GM21360 (cell line): ENCODE data around the gene SLC6A6.

Experiments
- ATAC-seq: cut with Tn5 transposase; IDR thresholded peaks from one replicate; pipeline ENCODE4 v1.9.1; 2021; ENCODE audit warnings: mild to moderate bottlenecking, moderate library complexity; ENCODE audit not compliant: unreplicated experiment

The SLC6A6 gene

GRCh38 chr3:14371573-14372474 is 30.6 kb upstream of the SLC6A6 start:
- ATAC-seq: no peak

DNA sequence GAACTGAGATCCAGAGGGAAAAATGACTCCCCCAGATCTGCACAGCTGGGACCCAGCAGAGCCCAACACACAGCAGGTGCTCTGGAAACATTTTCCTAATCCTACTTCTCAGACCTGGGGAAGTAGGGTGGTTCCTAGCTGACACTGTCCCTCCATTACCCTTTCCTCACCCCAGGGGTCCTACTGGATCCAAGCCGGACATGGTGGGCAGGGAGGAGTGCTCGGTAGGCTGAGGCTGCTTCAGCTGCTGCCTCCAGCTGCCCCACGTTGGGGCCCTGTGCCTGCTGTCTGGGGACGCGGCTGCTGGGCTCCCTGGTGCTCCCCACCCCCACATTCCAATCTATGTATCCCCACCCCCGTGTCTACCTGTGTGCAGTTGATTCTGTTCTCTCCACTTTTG is 29.8 kb upstream of the SLC6A6 start:
- no peak for ATAC-seq

- no peak for ATAC-seq
Measured at GRCh38 chr3:14373753-14374376, 28.5 kb upstream of the SLC6A6 start.

- ATAC-seq: no peak
Measured at GRCh38 chr3:14374444-14374883, 27.9 kb upstream of the SLC6A6 start.

- ATAC-seq: no peak
Measured at GRCh38 chr3:14375192-14375591, 27.2 kb upstream of the SLC6A6 start.

DNA sequence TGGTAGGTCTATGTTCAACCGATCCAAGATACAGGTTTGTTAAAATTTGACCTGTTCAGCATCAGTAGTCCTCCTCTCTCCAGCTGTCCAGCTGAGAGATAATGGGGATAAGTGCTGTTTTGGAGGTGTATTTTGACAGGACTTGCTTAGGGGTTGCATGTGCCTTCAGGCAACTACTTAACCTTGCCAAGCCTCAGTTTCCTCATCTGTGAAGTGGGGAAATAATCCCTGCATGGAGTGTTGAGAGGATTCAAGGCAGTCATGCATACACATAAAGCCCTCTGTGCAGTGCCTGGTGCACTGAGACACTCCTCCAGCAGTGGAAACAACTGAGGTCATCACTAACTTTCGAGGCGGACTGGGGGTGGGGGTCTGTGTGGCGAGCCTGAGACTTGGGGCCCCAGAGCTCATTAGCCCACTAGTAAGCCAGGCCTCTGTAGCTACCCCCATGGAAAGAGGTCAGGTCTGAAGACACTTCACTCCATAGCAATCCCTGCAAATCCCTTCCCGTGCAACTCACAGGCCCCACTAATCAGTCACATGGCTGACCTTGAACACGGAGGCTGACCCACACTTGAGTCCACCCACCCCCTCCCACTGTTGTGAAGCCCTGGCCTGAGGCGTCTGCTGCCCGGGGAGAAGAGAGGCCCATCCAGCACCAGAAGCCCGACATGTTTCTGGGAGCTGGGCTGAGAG is 25.9 kb upstream of the SLC6A6 start:
- ATAC-seq: no peak

DNA sequence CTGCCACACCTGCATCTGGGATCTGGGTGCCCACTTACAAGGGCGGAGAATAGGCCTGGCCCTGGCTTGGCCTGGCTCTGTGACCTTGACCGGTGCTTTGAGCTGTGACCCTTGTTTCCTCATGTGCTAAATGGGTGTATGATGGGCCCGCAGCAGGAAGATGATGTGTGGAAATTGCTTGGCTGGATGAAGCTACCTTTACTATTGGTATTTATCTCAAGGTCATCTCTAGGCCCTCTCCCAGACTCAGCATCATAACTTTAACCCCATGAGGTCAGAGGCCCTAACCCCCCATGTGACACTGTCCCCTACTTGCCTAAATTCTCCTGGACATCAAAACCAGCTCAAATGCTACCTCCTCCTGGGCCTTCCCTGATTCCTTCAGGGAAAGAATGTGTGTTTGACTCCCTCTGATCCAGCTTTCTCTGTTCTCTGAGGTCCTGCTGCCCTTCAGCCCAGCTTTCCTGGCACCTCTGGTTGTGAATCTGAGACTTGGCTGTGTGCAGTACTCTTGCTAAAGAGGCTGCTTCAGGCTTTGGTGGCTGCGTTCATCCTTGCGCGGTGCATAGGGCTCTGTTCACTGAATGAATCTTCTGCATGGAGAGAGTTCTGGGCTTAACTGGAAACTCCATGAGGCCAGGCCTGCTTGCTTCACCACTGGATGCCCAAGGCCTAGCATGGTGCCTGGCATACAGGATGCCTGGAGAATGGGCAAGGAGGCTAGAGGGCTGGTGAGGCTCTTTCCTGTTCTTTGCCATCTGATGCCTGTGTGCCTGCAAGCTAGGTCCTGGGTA is 25.2 kb upstream of the SLC6A6 start:
- ATAC-seq: no peak

- no peak for ATAC-seq
Measured at GRCh38 chr3:14377838-14378169, 24.6 kb upstream of the SLC6A6 start.

DNA sequence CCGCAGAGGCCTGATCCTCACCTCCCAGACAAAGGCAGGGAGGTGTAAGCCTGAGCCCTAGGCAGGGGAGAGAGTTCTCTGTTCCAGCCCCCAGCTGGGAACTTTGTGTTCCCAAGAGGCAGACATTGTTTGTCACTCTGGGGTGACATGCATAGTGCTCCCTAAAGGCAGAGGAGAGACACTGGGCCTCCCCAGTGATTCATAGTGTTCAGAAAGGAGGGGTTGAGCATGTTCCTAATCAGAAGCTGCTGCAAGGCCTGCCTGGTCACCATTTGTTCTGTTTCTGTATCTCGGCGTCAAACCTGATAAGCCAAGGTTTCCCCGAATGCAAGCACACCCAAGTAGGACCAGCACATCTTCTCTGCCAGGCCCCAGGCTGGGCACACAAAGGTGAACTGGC is 24.0 kb upstream of the SLC6A6 start:
- ATAC-seq: no peak

DNA sequence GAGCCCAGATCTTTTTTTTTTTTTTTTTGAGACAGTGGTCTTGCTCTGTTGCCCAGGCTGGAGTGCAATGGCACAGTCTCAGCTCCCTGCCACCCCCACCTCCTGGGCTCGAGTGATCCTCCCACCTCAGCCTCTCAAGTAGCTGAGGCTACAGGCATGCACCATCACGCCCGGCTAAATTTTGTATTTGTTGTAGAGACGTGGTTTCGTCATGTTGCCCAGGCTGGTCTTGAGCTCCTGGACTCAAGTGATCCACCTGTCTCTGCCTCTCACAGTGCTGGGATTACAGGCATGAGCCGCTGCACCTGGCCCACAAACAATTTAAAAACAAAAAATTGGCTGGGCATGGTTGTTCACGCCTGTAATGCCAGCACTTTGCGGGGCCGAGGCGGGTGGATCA is 22.6 kb upstream of the SLC6A6 start:
- ATAC-seq: no peak

GRCh38 chr3:14386254-14386653 is 16.2 kb upstream of the SLC6A6 start:
- no peak for ATAC-seq

DNA sequence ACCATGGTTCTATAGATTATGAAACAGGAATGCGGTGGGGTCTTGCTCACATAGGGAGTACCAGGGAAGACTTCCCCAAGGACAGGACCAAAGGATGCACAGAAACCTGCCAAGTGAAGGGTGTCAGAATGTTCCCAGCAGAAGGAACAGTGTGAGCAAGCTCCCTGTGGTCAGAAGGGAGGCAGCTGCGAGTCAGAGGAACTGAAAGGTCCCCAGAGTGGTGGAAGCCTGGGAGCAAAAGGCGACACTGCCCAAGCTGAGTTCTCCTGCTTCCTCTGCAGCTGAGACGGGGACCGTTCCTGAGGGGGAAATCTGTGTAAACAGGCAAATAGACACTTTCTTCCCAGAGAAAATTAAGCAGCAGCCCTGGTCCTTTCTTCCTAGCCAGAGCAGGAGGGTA is 14.2 kb upstream of the SLC6A6 start:
- no peak for ATAC-seq

DNA sequence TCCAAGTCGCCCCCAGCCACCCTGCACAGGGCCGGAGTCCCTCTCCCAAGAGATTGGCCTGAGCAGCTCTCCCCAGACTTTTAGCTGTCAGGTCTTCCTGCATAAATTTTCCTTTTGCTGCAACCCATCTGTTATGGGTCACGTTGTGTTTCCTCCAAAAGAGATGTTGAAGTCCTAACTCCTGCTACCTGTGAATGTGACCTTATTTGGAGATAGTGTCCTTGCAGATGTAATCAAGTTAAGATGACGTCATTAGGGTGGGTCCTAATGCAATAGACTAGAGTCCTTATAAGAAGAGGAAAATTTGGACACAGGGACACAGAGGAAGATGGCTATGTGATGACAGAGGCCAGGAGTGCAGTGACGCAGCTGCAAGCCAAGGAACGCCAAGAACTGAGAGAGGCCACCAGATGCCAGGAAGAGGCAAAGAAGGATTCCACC is 13.2 kb upstream of the SLC6A6 start:
- no peak for ATAC-seq

DNA sequence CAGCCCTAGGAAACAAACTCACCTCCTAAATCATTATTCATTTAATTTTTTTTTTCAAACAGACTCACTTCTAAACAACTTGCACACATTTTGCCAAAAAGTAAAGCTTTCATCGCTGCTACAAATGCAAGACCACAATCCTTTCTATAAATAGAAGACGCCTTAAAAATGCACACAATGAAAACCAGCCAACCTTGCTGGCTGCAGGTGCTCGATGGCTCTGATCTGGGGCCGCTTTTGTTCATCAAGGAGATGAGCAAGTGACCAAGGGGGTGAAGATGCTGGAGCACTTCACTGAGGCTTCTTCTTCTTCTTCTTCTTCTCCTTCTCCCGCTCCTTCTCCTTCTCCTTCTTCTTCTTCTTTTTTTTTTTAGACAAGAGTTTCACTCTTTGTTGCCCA is 12.7 kb upstream of the SLC6A6 start:
- ATAC-seq: no peak

- ATAC-seq: no peak
Measured at GRCh38 chr3:14391033-14391432, 11.4 kb upstream of the SLC6A6 start.

- no peak for ATAC-seq
Measured at GRCh38 chr3:14392231-14392630, 10.2 kb upstream of the SLC6A6 start.

DNA sequence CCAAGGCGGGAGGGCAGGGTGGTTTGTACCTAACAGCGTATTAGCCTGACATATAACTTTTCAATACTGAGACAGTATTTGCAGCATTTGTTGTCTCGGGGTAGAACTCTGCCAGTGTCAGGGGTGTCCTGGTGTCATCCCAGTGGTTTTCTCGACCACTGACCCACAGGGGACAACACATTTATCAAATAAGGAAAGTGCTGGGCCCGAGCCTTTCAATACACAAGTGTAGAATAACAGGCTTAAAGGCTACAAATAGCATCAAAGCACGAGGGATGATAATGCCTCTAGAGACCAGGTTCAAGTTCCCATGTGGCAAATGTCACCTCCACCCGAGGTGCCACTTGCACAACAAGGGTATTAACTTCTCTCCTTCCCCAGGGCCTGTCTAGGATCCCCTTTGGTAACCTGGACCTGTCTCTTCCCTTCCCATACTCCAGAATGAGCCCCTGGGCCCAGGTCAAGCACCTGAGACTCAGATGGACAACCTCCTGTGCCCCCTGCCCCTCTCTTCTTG is 9.5 kb upstream of the SLC6A6 start:
- no peak for ATAC-seq

- no peak for ATAC-seq
Measured at GRCh38 chr3:14393440-14394106, 8.8 kb upstream of the SLC6A6 start.

DNA sequence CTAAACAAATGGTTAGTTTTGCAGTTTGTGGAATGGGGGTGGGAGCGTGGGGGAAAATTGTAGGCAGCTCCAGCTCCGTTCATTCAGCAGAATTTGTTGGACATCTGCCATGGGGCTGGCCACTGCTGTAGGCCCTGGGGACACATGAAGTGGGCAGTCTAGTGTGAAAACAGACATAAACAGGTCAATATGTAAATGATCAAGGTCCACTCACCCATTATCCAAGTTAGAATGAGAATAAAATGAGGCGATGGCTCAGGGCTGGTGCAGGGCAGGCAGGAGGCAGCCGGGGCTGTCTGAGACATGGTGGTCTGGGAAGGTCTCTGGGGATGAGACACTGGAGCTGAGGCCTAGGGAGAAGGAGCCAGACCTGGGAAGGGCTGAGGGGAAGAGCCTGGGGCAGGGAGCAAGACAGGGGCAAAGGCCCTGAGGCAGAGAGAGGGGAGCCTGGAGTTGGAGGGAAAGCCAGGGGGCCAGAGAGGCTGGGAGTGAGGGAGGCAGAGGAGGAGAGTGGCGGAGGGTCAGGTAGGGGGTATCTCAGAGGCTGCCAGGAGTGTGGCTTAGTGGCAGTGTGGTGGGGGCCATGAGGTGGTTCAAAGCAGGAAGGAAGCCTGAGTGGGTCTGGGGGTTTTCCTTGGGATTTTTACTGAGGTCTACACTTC is 6.2 kb upstream of the SLC6A6 start:
- ATAC-seq: no peak

- ATAC-seq: no peak
Measured at GRCh38 chr3:14397046-14397445, 5.4 kb upstream of the SLC6A6 start.
